HEK293 (cell line): ENCODE results near the gene CCSER1.

Source experiments
- CTCF ChIA-PET: fragments of 350-600 bp; formaldehyde crosslinking; extraction: SDS; loops from one replicate; lab custom pipeline; 2021; ENCODE audit warnings: antibody characterized with exemption; lab: Yijun Ruan, JAX
- POLR2A ChIA-PET: fragments of 300-600 bp; formaldehyde crosslinking; extraction: SDS; loops from one replicate; lab custom pipeline; 2020; ENCODE audit warnings: antibody characterized with exemption, inconsistent platforms; lab: Yijun Ruan, JAX
- H3K27ac ChIP-seq: fragments of 200-500 bp; sonication (Bioruptor generic); 2 replicates; pipeline ENCODE4 v1.5.1; 2014; ENCODE audit warnings: low read depth, low read length, control low read depth, inconsistent platforms; ENCODE audit errors: extremely low read depth
- H3K36me3 ChIP-seq, 2 experiments: fragments of 200-500 bp in 1 of 2; sonication (Bioruptor generic) in 1 of 2; 1 replicate in 1 of 2; 2 replicates in 1 of 2; pipeline ENCODE4 v1.5.1; 2014 to 2017; ENCODE audit warnings: inconsistent platforms in 2 of 2, low read length in 2 of 2; ENCODE audit not compliant: control insufficient read depth in 2 of 2, insufficient read depth in 1 of 2
- H3K4me1 ChIP-seq: fragments of 200-500 bp; sonication (Bioruptor generic); 2 replicates; pipeline ENCODE4 v1.5.1; 2014; ENCODE audit warnings: mild to moderate bottlenecking, low read length, inconsistent platforms; ENCODE audit not compliant: control insufficient read depth, insufficient read depth
- H3K4me3 ChIP-seq: 2 replicates; pipeline ENCODE4 v1.5.1; 2011; ENCODE audit warnings: low read depth, mild to moderate bottlenecking, control low read depth, low read length, moderate library complexity
- H3K9me3 ChIP-seq: fragments of 200-500 bp; sonication (Bioruptor generic); 2 replicates; pipeline ENCODE4 v1.5.1; 2014; ENCODE audit warnings: low read depth, low read length, inconsistent platforms; ENCODE audit not compliant: control insufficient read depth, insufficient read depth
- AEBP2 ChIP-seq: fragments of 450-650 bp; formaldehyde crosslinking; IDR thresholded peaks from 2 replicates; pipeline ENCODE4 v1.5.1; 2016; ENCODE audit warnings: missing biosample characterization, missing genetic modification characterization, borderline replicate concordance
- FEZF1 ChIP-seq: fragments of 450-650 bp; formaldehyde crosslinking; IDR thresholded peaks from 2 replicates; pipeline ENCODE4 v1.5.1; 2016; ENCODE audit warnings: missing biosample characterization, missing genetic modification characterization
- GFI1B ChIP-seq: fragments of 450-650 bp; formaldehyde crosslinking; IDR thresholded peaks from 2 replicates; pipeline ENCODE4 v1.5.1; 2016; ENCODE audit warnings: missing biosample characterization, missing genetic modification characterization
- GLIS2 ChIP-seq: fragments of 450-650 bp; formaldehyde crosslinking; IDR thresholded peaks from 2 replicates; pipeline ENCODE4 v1.5.1; 2016; ENCODE audit warnings: missing biosample characterization, missing genetic modification characterization
- HOXA7 ChIP-seq: sonication (generic); formaldehyde crosslinking; IDR thresholded peaks from 2 replicates; pipeline ENCODE4 v1.8.1; 2022; ENCODE audit warnings: missing genetic modification reagents, borderline replicate concordance
- OSR2 ChIP-seq: fragments of 450-650 bp; formaldehyde crosslinking; IDR thresholded peaks from 2 replicates; pipeline ENCODE4 v1.5.1; 2016; ENCODE audit warnings: missing biosample characterization, missing genetic modification characterization
- SALL2 ChIP-seq: fragments of 450-650 bp; formaldehyde crosslinking; IDR thresholded peaks from 2 replicates; pipeline ENCODE4 v1.5.0; 2017; ENCODE audit warnings: missing biosample characterization, mild to moderate bottlenecking, missing genetic modification characterization, borderline replicate concordance
- SCRT2 ChIP-seq: fragments of 450-650 bp; formaldehyde crosslinking; IDR thresholded peaks from 2 replicates; pipeline ENCODE4 v1.5.1; 2016; ENCODE audit warnings: missing biosample characterization, missing genetic modification characterization
- ZBTB44 ChIP-seq: fragments of 450-650 bp; IDR thresholded peaks from 2 replicates; pipeline ENCODE4 v1.5.1; 2018; ENCODE audit warnings: missing biosample characterization, mild to moderate bottlenecking, missing genetic modification characterization
- ZFP37 ChIP-seq: fragments of 450-650 bp; formaldehyde crosslinking; IDR thresholded peaks from 2 replicates; pipeline ENCODE4 v1.5.1; 2016; ENCODE audit warnings: missing biosample characterization, missing genetic modification characterization
- ZNF10 ChIP-seq: fragments of 450-650 bp; formaldehyde crosslinking; IDR thresholded peaks from 2 replicates; pipeline ENCODE4 v1.5.1; 2017; ENCODE audit warnings: missing biosample characterization, missing genetic modification characterization
- ZNF121 ChIP-seq: fragments of 450-650 bp; formaldehyde crosslinking; IDR thresholded peaks from 2 replicates; pipeline ENCODE4 v1.5.1; 2016; ENCODE audit warnings: missing biosample characterization, missing genetic modification characterization
- ZNF132 ChIP-seq: fragments of 450-650 bp; formaldehyde crosslinking; IDR thresholded peaks from 2 replicates; pipeline ENCODE4 v1.5.1; 2017; ENCODE audit warnings: missing biosample characterization, missing genetic modification characterization, borderline replicate concordance
- ZNF223 ChIP-seq: fragments of 450-650 bp; formaldehyde crosslinking; IDR thresholded peaks from 2 replicates; pipeline ENCODE4 v1.5.1; 2016; ENCODE audit warnings: missing biosample characterization, missing genetic modification characterization
- ZNF280C ChIP-seq: fragments of 450-650 bp; formaldehyde crosslinking; IDR thresholded peaks from 2 replicates; pipeline ENCODE4 v1.5.1; 2016; ENCODE audit warnings: missing biosample characterization, missing genetic modification characterization
- ZNF335 ChIP-seq: fragments of 450-650 bp; formaldehyde crosslinking; conservative IDR thresholded peaks from 2 replicates; pipeline ENCODE4 v1.5.1; 2016; ENCODE audit warnings: missing biosample characterization, missing genetic modification characterization
- ZNF391 ChIP-seq: fragments of 450-650 bp; formaldehyde crosslinking; IDR thresholded peaks from 2 replicates; pipeline ENCODE4 v1.5.1; 2016; ENCODE audit warnings: low read depth, missing biosample characterization, missing genetic modification characterization, borderline replicate concordance
- ZNF423 ChIP-seq: fragments of 450-650 bp; formaldehyde crosslinking; IDR thresholded peaks from 2 replicates; pipeline ENCODE4 v1.5.1; 2016; ENCODE audit warnings: missing biosample characterization, missing genetic modification characterization
- ZNF529 ChIP-seq: fragments of 450-650 bp; formaldehyde crosslinking; IDR thresholded peaks from 2 replicates; pipeline ENCODE4 v1.5.1; 2017; ENCODE audit warnings: missing genetic modification characterization, missing biosample characterization; ENCODE audit not compliant: insufficient replicate concordance
- ZNF530 ChIP-seq: fragments of 450-650 bp; formaldehyde crosslinking; IDR thresholded peaks from 2 replicates; pipeline ENCODE4 v1.5.1; 2016; ENCODE audit warnings: low read depth, missing biosample characterization, missing genetic modification characterization
- ZNF621 ChIP-seq: fragments of 450-650 bp; formaldehyde crosslinking; IDR thresholded peaks from 2 replicates; pipeline ENCODE4 v1.5.1; 2017; ENCODE audit warnings: missing biosample characterization, missing genetic modification characterization
- ZNF791 ChIP-seq: fragments of 450-650 bp; formaldehyde crosslinking; IDR thresholded peaks from 2 replicates; pipeline ENCODE4 v1.5.1; 2016; ENCODE audit warnings: missing biosample characterization, missing genetic modification characterization
- ZNF843 ChIP-seq: fragments of 450-650 bp; formaldehyde crosslinking; IDR thresholded peaks from 2 replicates; pipeline ENCODE4 v1.5.1; 2016; ENCODE audit warnings: missing biosample characterization, missing genetic modification characterization
- ZSCAN5A ChIP-seq: fragments of 450-650 bp; formaldehyde crosslinking; IDR thresholded peaks from 2 replicates; pipeline ENCODE4 v1.5.1; 2016; ENCODE audit warnings: missing biosample characterization, missing genetic modification characterization

The CCSER1 gene

GRCh38 chr4:91070736-91071135 is 943.5 kb downstream of the CCSER1 start (continued):
- TF ChIP-seq ZNF280C (tag by site-specific recombination) (no peak), OSR2 (no peak)

GRCh38 chr4:91076147-91076546 is 949.0 kb downstream of the CCSER1 start:
- Histone ChIP-seq H3K4me3 (no peak overlapping the region), H3K4me1 (no peaks in the 10 kb centered on the region), H3K36me3 (no peaks in the 10 kb centered on the region), H3K27ac (no peak overlapping the region), H3K9me3 (no peaks in the 10 kb centered on the region)
- ChIA-PET CTCF (no interaction called here), POLR2A (no interaction called here)
- TF ChIP-seq ZNF791 (no peak), SALL2 (tag by site-specific recombination) (no peak), ZNF10 (tag by site-specific recombination) (no peak), ZNF843 (tag by site-specific recombination) (no peak)

GRCh38 chr4:91085961-91086360 is 958.8 kb downstream of the CCSER1 start:
- ChIA-PET CTCF (no interaction called here), POLR2A (no interaction called here)
- TF ChIP-seq ZFP37 (tag by site-specific recombination): no peak
- TF ChIP-seq GLIS2: no peak
- TF ChIP-seq ZNF132 (tag by site-specific recombination): no peak
- TF ChIP-seq ZNF121 (tag by site-specific recombination): no peak
- no peak for TF ChIP-seq ZBTB44 (tag by site-specific recombination)
- TF ChIP-seq HOXA7: no peak
- TF ChIP-seq AEBP2 (tag by site-specific recombination): no peak
- no peak for TF ChIP-seq GFI1B (tag by site-specific recombination)
- no peak for TF ChIP-seq FEZF1 (tag by site-specific recombination)
- TF ChIP-seq ZNF223 (tag by site-specific recombination): no peak
- TF ChIP-seq ZSCAN5A (tag by site-specific recombination): no peak
- TF ChIP-seq ZNF423: no peak
- no peak for TF ChIP-seq ZNF529
- no peak for TF ChIP-seq ZNF391 (tag by site-specific recombination)
- no peak for TF ChIP-seq ZNF530 (tag by site-specific recombination)
- no peak for TF ChIP-seq SCRT2
- TF ChIP-seq ZNF335 (tag by site-specific recombination): no peak
- TF ChIP-seq ZNF621: no peak

More at GRCh38 chr4:91085961-91086360, 958.8 kb downstream of the CCSER1 start:
- no peaks in the 10 kb centered on the region for H3K4me1 ChIP-seq
- no peaks in the 10 kb centered on the region for H3K36me3 ChIP-seq
- H3K27ac ChIP-seq: no peak overlapping the region
- no peaks in the 10 kb centered on the region for H3K9me3 ChIP-seq
- no peak overlapping the region for H3K4me3 ChIP-seq
